GM23338 (cell line): ENCODE measurements around the gene GALM. TPM values are rescaled to one million over a fixed set of nuclear protein-coding genes. Genes with fewer than 3 reads are reported as not detected.

ENCODE experiments used
- ATAC-seq: fragments of 200-7000 bp; cut with Tn5 transposase; 3 replicates; pipeline ENCODE4 v1.9.1; 2020
- DNase-seq: peaks from one replicate; pipeline ENCODE4 v3.0.0-alpha.2; 2015; ENCODE audit warnings: low spot score
- H2AFZ ChIP-seq: fragments of 200-600 bp; sonication (generic); 2 replicates; pipeline ENCODE4 v1.8.0; 2016; ENCODE audit warnings: antibody characterized with exemption, mild to moderate bottlenecking, moderate library complexity
- H3F3A ChIP-seq: fragments of 200-600 bp; sonication (generic); replicated peaks from 2 replicates; pipeline ENCODE4 v1.8.0; 2017; ENCODE audit warnings: antibody characterized with exemption, mixed run types, low read depth
- H3K27ac ChIP-seq: fragments of 200-600 bp; sonication (generic); 2 replicates; pipeline ENCODE4 v1.6.1; 2016; ENCODE audit warnings: low read depth
- H3K27me3 ChIP-seq: fragments of 200-600 bp; sonication (generic); 2 replicates; pipeline ENCODE4 v1.8.0; 2016; ENCODE audit warnings: mild to moderate bottlenecking, mixed run types, moderate library complexity; ENCODE audit not compliant: insufficient read depth
- H3K36me3 ChIP-seq: fragments of 200-600 bp; sonication (generic); 2 replicates; pipeline ENCODE4 v1.8.0; 2016; ENCODE audit warnings: mild to moderate bottlenecking; ENCODE audit not compliant: insufficient read depth
- H3K4me1 ChIP-seq: fragments of 200-600 bp; sonication (generic); 2 replicates; pipeline ENCODE4 v1.8.0; 2016; ENCODE audit warnings: mild to moderate bottlenecking, moderate library complexity; ENCODE audit not compliant: insufficient read depth
- H3K4me2 ChIP-seq: fragments of 200-600 bp; sonication (generic); 2 replicates; pipeline ENCODE4 v1.7.1; 2017; ENCODE audit warnings: mixed run types
- H3K4me3 ChIP-seq: fragments of 200-600 bp; sonication (generic); 2 replicates; pipeline ENCODE4 v1.6.1; 2016; ENCODE audit warnings: mixed run types
- H3K79me2 ChIP-seq: fragments of 200-600 bp; sonication (generic); replicated peaks from 2 replicates; pipeline ENCODE4 v1.8.0; 2017; ENCODE audit warnings: mild to moderate bottlenecking; ENCODE audit not compliant: insufficient read depth
- H3K9me2 ChIP-seq: fragments of 200-600 bp; sonication (generic); 2 replicates; pipeline ENCODE4 v1.8.0; 2017; ENCODE audit not compliant: insufficient read depth
- H4K20me1 ChIP-seq: fragments of 200-600 bp; sonication (generic); replicated peaks from 2 replicates; pipeline ENCODE4 v1.8.0; 2017; ENCODE audit warnings: mild to moderate bottlenecking; ENCODE audit not compliant: insufficient read depth
- H3K27ac Mint-ChIP-seq: 2 replicates; pipeline ENCODE4 v1.8.0; 2020; ENCODE audit warnings: inconsistent platforms, mild to moderate bottlenecking, moderate library complexity, mixed read lengths
- H3K27me3 Mint-ChIP-seq: 3 replicates; pipeline ENCODE4 v1.8.0; 2022; ENCODE audit warnings: low read depth, mild to moderate bottlenecking, moderate library complexity, mixed read lengths, inconsistent platforms; ENCODE audit not compliant: insufficient read depth, poor library complexity
- H3K36me3 Mint-ChIP-seq: 3 replicates; pipeline ENCODE4 v1.8.0; 2021; ENCODE audit warnings: low read depth, mild to moderate bottlenecking, inconsistent platforms, moderate library complexity, mixed read lengths
- H3K4me1 Mint-ChIP-seq: 3 replicates; pipeline ENCODE4 v1.8.0; 2020; ENCODE audit warnings: mild to moderate bottlenecking, inconsistent platforms, mixed read lengths
- H3K4me3 Mint-ChIP-seq: 3 replicates; pipeline ENCODE4 v1.8.0; 2021; ENCODE audit warnings: moderate library complexity, mild to moderate bottlenecking, inconsistent platforms, mixed read lengths
- H3K9me3 Mint-ChIP-seq: 3 replicates; pipeline ENCODE4 v1.8.0; 2020; ENCODE audit warnings: moderate library complexity, mild to moderate bottlenecking, inconsistent platforms, mixed read lengths
- CREB1 ChIP-seq: fragments of 250-450 bp; sonication (Bioruptor Pico); IDR thresholded peaks from 2 replicates; pipeline ENCODE4 v1.5.0; 2020; ENCODE audit warnings: low read depth, mild to moderate bottlenecking, moderate library complexity
- CTCF ChIP-seq, 2 experiments: fragments of 200-600 bp in 1 of 2; sonication (generic) in 1 of 2; conservative IDR thresholded peaks; 2 replicates each; pipeline versions ENCODE4 v1.5.1 to v1.6.1; 2016 to 2017; ENCODE audit warnings: antibody characterized with exemption in 2 of 2, low read depth in 2 of 2, mild to moderate bottlenecking in 2 of 2, moderate library complexity in 1 of 2
- ETS1 ChIP-seq: IDR thresholded peaks from 2 replicates; pipeline ENCODE4 v1.6.1; 2016; ENCODE audit warnings: antibody characterized with exemption
- EZH2 ChIP-seq: fragments of 200-600 bp; sonication (generic); IDR thresholded peaks from one replicate; pipeline ENCODE4 v1.8.0; 2017; ENCODE audit warnings: antibody characterized with exemption, mild to moderate bottlenecking, low read depth; ENCODE audit not compliant: unreplicated experiment
- STAT1 ChIP-seq: IDR thresholded peaks from one replicate; pipeline ENCODE4 v1.6.1; 2016; ENCODE audit warnings: antibody characterized with exemption; ENCODE audit not compliant: unreplicated experiment
- ZNF114 ChIP-seq: fragments of 250-450 bp; sonication (Bioruptor Pico); IDR thresholded peaks from 2 replicates; pipeline ENCODE4 v1.5.0; 2020; ENCODE audit warnings: mild to moderate bottlenecking, moderate library complexity
- ZNF331 ChIP-seq: fragments of 250-450 bp; sonication (Bioruptor Pico); IDR thresholded peaks from 2 replicates; pipeline ENCODE4 v1.5.0; 2020; ENCODE audit warnings: low read depth, mild to moderate bottlenecking, moderate library complexity
- ZNF462 ChIP-seq: fragments of 250-450 bp; sonication (Bioruptor Pico); IDR thresholded peaks from 2 replicates; pipeline ENCODE4 v1.5.0; 2020; ENCODE audit warnings: mild to moderate bottlenecking, moderate library complexity
- polyA plus RNA-seq: library from polyadenylated mRNA; unstranded; fragments of >200 nt; fragmentation: Nextera tagmentation; extraction: Ambion mirVana; gene quantifications from 2 replicates; pipeline ENCODE4 v1.2.1, GENCODE V29; 2016
- total RNA-seq: library from RNA; depleted of rRNA; stranded (reverse); fragments of >200 nt; shearing (Covaris generic); gene quantifications from 2 replicates; pipeline ENCODE4 v1.2.3, GENCODE V29; 2014

The GALM gene
- total and polyA plus RNA-seq, 2 experiments from 2014 or later: 9.3 to 21.6 TPM

DNA sequence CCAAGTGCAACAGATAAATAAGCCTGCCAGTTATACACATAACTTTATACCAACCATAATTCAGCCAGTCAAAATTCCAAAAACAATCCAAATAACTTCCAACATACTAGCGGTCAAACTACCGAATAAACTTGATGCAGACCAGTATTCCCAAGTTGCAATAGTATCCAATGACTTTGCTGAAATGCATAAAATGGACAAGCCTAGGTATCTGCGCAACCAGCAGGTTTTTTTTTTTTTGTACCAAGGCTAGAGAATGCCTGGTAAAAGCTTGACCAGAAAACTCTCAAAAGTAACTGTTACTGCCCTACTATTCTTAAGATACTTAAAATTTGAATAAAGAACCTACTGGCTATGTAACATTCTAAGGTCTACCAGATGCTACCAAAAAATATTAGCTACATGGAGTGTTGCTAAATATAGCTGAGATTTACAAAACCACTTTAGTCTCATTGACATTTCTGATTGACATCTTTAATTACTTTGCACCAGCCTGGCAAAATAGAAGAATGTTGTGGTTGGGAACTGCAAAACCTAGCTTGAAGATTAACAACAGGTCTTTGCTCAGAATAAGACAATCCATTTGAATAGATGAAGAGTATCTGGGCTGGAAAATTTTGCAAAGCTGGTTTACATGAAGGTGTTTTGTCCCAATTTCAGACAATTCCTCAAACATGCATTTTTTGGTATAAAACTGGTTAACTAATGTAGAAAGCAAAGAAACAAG, 77.9 kb downstream of the GALM start:
- DNase-seq (no peak), ATAC-seq (no peak)
- TF ChIP-seq CREB1 (CRISPR knock-in tag): no peak
- no peak for TF ChIP-seq ZNF331 (CRISPR knock-in tag)
- TF ChIP-seq ZNF462 (CRISPR knock-in tag): no peak
- TF ChIP-seq CTCF (conservative IDR thresholded peaks at IDR 0.05; ENCODE audit: low read depth in 2 of 2): no peak
- no peak for TF ChIP-seq ZNF114 (CRISPR knock-in tag)
- TF ChIP-seq ETS1: no peak
- TF ChIP-seq STAT1: no peak
- no peak for TF ChIP-seq EZH2
- Mint-ChIP-seq H3K36me3 (peaks cover 95% of the 10 kb centered on the region), H3K27ac (0 out of 2 replicates have a peak overlapping the region, but pooled peaks have one; percentile 31), H3K27me3 (peaks cover 8% of the 10 kb centered on the region), H3K4me3 (no peak overlapping the region), H3K9me3 (peaks cover 7% of the 10 kb centered on the region; the same call in 1 of the 3 replicates), H3K4me1 (peaks cover 24% of the 10 kb centered on the region)
- no peak overlapping the region for H3K4me3 ChIP-seq
- peaks cover 61% of the 10 kb centered on the region for H3K36me3 ChIP-seq
- no peak overlapping the region for H3K4me2 ChIP-seq
- no peaks in the 10 kb centered on the region for H3K27me3 ChIP-seq
- H3K9me2 ChIP-seq: no peaks in the 10 kb centered on the region
- H4K20me1 ChIP-seq: peaks cover 53% of the 10 kb centered on the region
- H3F3A ChIP-seq: peaks cover 62% of the 10 kb centered on the region
- no peaks in the 10 kb centered on the region for H3K4me1 ChIP-seq
- no peak overlapping the region for H2AFZ ChIP-seq
- H3K79me2 ChIP-seq: peaks cover 56% of the 10 kb centered on the region
- peak overlapping the region; percentile 60; the same call in 1 of the 2 replicates for H3K27ac ChIP-seq
